ENCODE measurements around the gene AHCYL2.

- no peak for TF ChIP-seq POLR2AphosphoS5 (IDR thresholded peaks at IDR 0.05; ENCODE audit: low read depth)
- no peak for TF ChIP-seq STAT1 (IDR thresholded peaks at IDR 0.05; ENCODE audit: unreplicated experiment)
- no peak for TF ChIP-seq EZH2phosphoT487 (IDR thresholded peaks at IDR 0.05; ENCODE audit: unreplicated experiment)
These were observed 215.3 kb downstream of the AHCYL2 start for GRCh38 chr7:129439963-129440625.

Data from GM23338 (cell line).